NCI-H345 treated with DMSO at 0.1 percent for 48 hours (cell line): ENCODE results near the gene PSMB8.
"Not testable (repeated sequence)": the region's sequence is repeated elsewhere in the genome, so short reads cannot be mapped to it uniquely, and the experiment has no call there.

Source experiments
- DNase-seq: peaks from one replicate; lab custom pipeline; 2025; ENCODE audit not compliant: unreplicated experiment; lab: John Stamatoyannopoulos, UW

The PSMB8 gene

GRCh38 chr6:32843979-32844838 lies at the start of gene PSMB8:
Gene PSMB8 (minus strand): TSS chr6:32844047. CDS start chr6:32843996, 51 bp downstream.
- DNase-seq, result peak; percentile 96

DNA sequence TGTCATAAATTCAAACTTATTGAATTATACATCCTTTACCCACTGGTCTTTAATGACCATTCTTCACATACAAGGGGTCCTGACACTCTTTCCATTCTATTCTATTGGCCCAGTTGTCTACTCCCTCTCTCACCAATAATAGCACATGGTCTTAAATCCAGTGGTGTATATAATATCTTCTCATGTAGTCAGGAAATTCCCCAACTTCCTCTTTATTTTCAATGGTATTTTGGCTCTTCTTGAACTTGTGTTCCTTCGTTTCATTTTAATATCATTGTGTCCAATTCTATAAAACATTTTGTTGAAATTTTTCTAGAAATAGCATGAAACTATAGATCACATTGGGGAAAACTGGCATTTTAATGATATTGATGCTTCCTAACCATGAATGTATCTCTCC lies 47.0 kb upstream of the PSMB8 start:
- DNase-seq, result no peak

DNA sequence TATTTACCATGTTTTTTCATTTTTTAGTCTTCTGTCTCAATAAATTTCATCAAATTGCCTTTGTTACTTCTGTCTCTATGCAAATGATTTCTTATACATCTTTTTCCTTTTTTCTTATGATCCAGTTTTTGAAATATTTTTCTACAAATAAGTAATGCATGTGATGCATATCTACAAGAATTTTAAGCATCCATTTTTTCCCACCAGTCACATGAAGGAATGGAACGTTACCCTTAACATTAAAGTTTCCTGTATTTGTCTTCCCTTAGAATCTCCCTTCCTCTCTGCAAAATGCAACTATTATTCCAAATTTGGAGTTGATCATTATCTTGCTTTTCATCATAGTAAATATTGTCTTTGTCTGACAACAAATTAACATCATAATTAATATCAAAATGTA lies 45.7 kb upstream of the PSMB8 start:
- DNase-seq, result no peak

DNA sequence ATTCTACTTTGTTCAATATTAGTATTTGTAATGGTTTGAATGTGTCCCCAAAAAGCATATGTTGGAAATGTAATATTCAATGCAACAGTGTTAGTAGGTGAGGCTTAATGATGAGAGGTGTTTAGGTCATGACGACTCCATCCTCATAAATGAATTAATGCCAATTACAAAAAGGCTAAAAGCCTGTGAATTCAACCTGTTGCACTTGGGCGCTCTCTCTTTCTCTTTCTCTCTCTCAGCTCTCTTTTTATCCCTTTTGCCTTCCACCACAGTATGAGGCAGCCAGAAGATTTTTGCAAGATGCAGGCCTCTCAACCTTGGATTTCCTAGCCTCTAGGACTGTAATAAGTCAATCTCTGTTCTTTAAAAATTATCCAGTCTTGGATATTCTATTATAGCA lies 44.7 kb upstream of the PSMB8 start:
- DNase-seq, result no peak

DNA sequence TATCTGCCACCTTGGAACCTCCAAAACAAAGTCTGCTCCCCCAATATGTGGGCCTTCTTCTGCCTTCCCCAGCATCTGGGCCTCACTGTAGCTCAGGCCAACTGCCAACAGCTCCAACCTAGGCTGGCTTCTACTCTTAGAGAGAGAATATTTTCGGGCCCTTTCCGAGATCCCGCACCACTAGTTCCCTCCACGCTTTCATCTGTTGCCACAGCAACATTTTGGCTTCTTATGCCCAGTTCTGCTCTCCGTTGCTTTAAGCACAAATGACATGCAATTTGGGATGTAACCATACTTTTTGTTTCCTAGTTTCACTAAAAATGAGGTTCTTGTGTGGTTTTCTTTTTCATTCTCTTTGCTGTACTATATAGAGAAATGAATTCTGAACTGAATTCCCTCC lies 43.8 kb upstream of the PSMB8 start:
- DNase-seq, result no peak

- DNase-seq, result no peak
Observed at GRCh38 chr6:32886681-32887383, 43.0 kb upstream of the PSMB8 start.

- peak; percentile 40 for DNase-seq
Observed at GRCh38 chr6:32885698-32886286, 41.9 kb upstream of the PSMB8 start.

- no peak for DNase-seq
Observed at GRCh38 chr6:32883789-32884188, 39.9 kb upstream of the PSMB8 start.

- no peak for DNase-seq
Observed at GRCh38 chr6:32882879-32883250, 39.0 kb upstream of the PSMB8 start.

- not testable (repeated sequence) for DNase-seq
Observed at GRCh38 chr6:32880962-32881361, 37.1 kb upstream of the PSMB8 start.

DNA sequence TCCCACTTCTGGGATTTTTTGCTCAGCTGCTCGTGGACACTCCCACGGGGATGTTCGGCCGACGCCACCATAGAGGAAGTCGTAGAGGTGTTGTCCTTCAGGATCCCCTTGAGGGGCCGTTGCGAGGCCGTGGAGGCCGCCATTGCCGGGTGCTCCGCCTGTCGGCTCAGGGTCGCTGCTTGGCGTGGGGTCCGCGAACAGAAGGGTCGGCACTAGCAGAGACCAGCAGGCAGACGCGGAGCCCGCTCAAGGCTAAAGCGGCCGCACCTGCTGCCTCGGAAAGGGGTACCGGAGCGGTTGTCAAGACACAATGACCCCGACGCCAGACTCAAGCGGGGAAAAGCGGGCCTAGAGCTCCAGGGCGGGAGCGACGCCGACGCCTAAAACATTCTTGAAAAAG lies 35.8 kb upstream of the PSMB8 start:
- DNase-seq, result no peak

- no peak for DNase-seq
Observed at GRCh38 chr6:32876603-32877002, 32.8 kb upstream of the PSMB8 start.

GRCh38 chr6:32873947-32874346 lies 30.1 kb upstream of the PSMB8 start:
- DNase-seq, result not testable (repeated sequence)

DNA sequence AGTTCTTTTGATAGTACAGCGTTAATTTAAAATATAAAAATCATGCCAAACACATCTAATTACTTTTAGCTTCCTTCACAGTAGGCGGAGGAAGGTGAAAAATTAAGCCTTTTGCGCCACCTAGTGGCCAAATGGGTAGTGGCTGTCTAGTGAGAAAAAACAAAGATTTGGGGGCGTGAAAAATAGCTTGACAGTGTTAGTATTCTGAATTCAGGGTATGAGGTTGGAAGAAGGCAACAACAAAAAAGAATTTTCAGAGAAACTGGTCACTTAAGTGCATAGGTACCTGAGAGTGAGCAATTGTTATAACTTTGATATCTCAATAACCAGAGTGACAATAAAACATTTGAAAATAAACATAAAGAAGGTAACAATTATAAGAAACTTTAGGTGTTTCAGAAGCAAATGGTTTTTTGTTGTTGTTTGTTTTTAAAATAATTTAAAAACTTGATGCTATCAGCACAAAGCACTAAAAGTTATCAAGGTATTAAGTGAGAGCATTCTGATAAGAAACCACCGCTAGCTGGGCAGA lies 24.5 kb upstream of the PSMB8 start:
- DNase-seq, result peak; percentile 66

DNA sequence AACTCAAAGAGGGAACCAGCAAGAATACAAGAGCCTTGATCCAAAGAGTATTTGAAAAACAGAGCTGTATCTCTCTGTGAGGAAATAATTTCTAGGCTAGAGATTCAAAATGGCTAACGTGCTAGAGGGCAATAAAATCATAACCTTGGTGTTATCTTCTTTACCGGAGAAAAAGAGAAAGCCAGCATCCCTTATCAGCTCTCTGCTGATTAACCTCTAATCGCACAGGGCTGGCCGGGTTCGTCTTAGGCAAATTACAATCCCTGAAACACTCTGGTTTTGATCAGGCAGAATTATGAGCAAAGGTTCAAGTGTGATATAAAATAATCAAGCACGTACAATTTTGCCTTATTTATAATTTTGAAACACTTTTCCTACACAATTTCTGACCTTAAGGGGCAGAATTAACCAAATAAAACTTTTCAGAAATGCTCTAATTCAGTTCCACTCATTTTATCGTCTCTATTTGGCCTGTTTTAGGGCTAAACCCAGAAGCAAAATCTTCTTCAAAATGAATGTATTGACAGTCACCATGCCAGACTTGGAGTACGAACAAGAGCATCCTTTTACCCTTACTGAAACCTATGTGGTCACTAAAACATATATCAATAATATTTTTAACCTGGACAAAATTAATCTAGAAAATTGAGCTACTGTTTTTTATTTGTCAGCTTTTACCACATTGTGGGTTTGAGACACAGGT lies 23.9 kb upstream of the PSMB8 start:
- no peak for DNase-seq

DNA sequence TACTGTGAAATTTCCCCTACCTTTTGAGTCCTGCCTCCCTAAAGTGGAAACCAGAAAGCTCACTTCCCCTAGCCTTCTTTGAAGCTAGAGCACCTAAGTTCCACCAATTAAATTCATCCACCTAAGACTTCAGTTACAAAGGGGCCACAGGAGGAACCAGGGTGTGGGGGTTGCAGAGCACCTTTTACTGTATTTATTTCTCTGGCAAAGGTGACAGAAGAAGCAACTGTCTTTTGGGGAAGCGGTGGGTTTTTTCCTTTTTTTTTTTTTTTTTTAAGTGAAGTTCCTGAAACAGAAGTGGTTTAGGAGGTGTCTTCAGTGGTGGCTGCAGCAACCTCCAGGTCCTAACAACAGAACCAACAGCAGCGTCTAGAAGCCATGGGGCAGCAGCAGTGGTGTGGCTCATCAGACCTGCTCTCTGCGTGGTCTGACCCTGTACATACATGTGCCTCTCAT lies 23.2 kb upstream of the PSMB8 start:
- no peak for DNase-seq

DNA sequence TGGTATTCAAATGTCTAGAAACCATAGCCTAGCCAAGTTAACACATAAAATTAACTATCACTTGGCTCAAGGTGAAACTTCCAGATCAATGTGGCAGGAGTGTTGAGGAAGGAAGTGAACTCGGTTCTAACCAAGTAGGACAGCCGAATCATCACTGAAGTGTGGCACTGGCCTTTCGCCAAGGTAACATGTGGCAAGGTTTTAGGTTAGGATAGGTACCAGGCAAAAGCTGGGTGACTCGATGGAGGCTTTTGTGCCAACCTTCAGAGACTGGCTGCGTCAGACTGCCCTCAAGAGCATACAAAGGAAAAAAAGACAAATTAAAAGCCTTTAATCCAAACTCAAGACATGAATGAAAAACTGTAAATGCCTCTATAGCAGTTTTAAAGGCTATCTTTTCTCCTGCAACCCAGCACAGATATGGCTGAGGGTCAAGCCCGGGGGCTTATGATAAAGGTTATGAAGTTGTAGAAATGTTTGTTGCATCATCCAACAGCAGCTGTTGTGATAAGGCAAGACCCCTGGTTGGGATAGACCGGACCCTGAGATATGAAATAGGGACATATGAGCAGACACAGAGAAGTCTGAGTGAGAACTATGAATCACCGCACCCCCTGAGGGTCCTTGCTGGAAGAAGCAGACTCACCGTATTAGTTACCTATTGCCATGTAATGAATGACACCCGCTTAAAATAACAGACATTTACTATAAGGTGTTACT lies 22.0 kb upstream of the PSMB8 start:
- no peak for DNase-seq

- no peak for DNase-seq
Observed at GRCh38 chr6:32862725-32863124, 18.9 kb upstream of the PSMB8 start.

DNA sequence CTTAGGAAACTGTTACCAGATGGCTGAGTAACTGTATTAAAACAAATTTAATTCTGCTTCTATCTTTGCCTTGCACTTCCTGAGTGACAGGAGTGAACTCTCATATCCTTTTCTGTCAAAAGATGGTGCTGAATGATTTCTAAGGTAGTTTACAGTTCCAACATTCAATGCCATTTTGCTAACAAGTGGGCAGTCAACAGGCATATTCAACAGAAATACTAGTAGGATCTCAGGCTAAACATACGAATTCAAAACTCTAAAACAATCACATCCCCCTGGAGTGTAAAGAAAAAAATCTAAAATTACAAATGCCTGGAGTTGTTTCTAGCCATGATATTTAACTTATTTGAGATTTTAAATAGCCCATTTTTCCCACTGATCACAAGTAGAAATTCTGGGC lies 16.8 kb upstream of the PSMB8 start:
- no peak for DNase-seq

DNA sequence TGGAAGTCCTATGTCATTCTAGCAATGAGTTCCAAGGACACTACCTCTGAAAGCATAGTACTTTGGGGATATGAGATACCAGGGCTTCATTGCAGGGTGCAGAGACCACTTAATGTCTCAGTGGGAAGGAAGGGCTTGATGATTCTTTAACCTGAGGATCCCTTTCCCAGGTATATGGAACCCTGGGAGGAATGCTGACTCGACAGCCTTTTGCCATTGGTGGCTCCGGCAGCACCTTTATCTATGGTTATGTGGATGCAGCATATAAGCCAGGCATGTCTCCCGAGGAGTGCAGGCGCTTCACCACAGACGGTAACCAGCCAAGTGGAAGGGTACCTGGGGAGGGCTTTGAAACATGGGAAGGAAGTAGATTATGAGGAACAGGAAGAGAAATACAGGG lies 14.3 kb upstream of the PSMB8 start:
- no peak for DNase-seq
